ENCODE results near the gene GCSAM. TPM values are rescaled to one million over a fixed set of nuclear protein-coding genes. Genes with fewer than 3 reads are reported as not detected.

The GCSAM gene
- total RNA-seq, 1 experiment from 2014 or later, result not detected

DNA sequence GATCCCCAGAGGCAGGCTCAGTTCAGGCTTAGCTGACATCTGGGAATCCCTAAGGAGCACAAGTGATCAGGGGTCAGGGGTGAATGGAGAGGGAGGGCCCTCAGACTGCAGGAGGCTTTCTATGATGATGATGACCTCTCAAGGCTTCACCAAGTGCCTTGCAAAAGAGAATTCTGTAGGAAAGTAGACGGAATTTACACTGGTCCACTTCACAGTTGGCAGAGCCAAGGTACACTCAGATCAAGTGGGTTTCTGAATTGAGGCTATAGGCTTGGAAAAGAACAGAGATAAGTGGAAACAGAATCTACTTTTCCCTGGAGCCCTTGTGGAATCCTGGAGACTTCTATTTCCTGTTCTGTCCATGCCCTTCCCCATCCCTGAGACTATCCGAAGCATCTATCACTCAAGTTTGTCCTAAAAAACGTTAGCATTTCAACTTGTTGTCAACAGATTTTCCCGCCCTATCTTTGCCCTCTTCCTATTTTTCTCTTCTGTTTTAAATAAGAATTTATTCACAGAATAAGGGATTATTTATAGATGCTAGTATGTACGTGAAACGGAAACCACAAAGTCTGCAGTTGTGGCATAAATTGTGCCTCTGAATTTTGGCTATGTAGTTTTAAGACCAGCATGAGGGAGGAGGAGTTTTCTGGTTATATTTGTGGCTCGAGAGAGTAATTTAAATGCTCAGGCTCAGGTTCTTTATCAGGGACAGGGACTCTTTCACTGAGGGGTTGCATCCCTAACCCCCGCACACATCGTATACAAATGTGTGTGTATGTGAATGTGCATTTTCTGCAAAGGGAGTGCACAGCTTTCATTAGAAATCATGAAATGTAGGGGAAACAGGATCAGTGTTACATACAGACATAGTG is 12.8 kb downstream of the GCSAM start:
- intact Hi-C loops (cut with micrococcal nuclease; ENCODE audit: unreplicated experiment), result no loop called here
- Mint-ChIP-seq H3K27me3 (ENCODE audit: insufficient read depth, unreplicated experiment) (no peaks in the 10 kb centered on the region), H3K9me3 (ENCODE audit: unreplicated experiment) (no peaks in the 10 kb centered on the region), H3K36me3 (ENCODE audit: insufficient read depth, unreplicated experiment) (peaks cover 71% of the 10 kb centered on the region), H3K27ac (ENCODE audit: unreplicated experiment) (no peak overlapping the region), H3K4me3 (ENCODE audit: unreplicated experiment) (no peak overlapping the region), H3K4me1 (ENCODE audit: low read depth, unreplicated experiment) (peaks cover 5% of the 10 kb centered on the region)
- TF ChIP-seq, protein P1, sequence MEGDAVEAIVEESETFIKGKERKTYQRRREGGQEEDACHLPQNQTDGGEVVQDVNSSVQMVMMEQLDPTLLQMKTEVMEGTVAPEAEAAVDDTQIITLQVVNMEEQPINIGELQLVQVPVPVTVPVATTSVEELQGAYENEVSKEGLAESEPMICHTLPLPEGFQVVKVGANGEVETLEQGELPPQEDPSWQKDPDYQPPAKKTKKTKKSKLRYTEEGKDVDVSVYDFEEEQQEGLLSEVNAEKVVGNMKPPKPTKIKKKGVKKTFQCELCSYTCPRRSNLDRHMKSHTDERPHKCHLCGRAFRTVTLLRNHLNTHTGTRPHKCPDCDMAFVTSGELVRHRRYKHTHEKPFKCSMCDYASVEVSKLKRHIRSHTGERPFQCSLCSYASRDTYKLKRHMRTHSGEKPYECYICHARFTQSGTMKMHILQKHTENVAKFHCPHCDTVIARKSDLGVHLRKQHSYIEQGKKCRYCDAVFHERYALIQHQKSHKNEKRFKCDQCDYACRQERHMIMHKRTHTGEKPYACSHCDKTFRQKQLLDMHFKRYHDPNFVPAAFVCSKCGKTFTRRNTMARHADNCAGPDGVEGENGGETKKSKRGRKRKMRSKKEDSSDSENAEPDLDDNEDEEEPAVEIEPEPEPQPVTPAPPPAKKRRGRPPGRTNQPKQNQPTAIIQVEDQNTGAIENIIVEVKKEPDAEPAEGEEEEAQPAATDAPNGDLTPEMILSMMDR (IDR thresholded peaks at IDR 0.05; ENCODE audit: insufficient read depth in 1 of 2, low read depth in 1 of 2, low read length in 1 of 2, severe bottlenecking in 1 of 2, unreplicated experiment in 1 of 2), result no peak
- no peaks in the 10 kb centered on the region for H3K9me3 ChIP-seq
- peaks cover 7% of the 10 kb centered on the region; the same call in 1 of the 2 replicates for H3K4me1 ChIP-seq
- CTCF ChIA-PET, result no interaction called here
- H3K27me3 ChIP-seq (replicated peaks; ENCODE audit: control insufficient read depth, insufficient read depth, low read length), result no peaks in the 10 kb centered on the region
- BruUV-seq (replicated peaks), result no TSS peak
- H3K4me3 ChIP-seq (ENCODE audit: low read depth, low read length), result no peak overlapping the region
- peaks cover 3% of the 10 kb centered on the region; the same call in 1 of the 2 replicates for H3K36me3 ChIP-seq (ENCODE audit: control insufficient read depth, insufficient read depth, low read length)
- POLR2A ChIA-PET, result no interaction called here
- DNase-seq, result no peak

DNA sequence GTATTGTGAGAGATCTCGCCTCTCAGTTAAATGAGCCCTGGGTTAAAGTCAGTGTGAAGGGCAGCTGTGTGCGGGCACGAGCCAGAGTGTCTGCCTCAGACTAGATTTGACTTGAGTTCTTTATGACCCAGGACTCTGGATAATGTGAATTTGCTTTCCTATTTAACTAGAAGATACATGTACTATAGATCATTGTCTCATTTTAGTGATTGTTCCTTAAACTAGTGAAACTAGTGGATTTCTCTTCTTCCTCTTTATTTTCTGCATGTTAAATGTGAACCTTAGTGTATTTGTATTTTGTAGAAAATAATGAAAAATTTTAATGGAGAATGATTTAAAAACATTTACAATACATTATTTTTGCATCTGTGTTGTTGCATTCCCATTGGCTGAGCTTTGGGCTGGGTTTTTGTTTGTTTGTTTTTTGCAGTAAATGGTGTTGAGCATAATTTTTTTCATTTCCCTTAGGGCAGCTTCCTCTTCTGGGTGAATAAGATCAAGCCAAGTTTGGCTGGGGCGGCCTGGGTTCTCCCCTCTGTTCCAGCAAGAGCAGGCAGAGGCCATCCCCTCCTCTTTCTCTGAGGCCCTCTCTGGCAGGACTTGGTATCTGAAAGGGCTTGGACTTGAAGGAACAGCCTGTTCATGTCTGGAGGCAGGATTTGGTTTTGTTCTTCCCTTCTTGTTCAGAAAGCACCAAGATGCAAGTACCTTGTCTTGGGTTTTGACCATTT is 15.0 kb downstream of the GCSAM start:
- no TSS peak for BruUV-seq (replicated peaks)
- Mint-ChIP-seq H3K4me3 (ENCODE audit: unreplicated experiment) (no peak overlapping the region), H3K27me3 (ENCODE audit: insufficient read depth, unreplicated experiment) (no peaks in the 10 kb centered on the region), H3K9me3 (ENCODE audit: unreplicated experiment) (no peaks in the 10 kb centered on the region), H3K4me1 (ENCODE audit: low read depth, unreplicated experiment) (peaks cover 7% of the 10 kb centered on the region), H3K36me3 (ENCODE audit: insufficient read depth, unreplicated experiment) (peaks cover 84% of the 10 kb centered on the region), H3K27ac (ENCODE audit: unreplicated experiment) (no peak overlapping the region)
- no peak for DNase-seq
- H3K4me1 ChIP-seq, result peaks cover 7% of the 10 kb centered on the region; the same call in 1 of the 2 replicates
- no peaks in the 10 kb centered on the region for H3K27me3 ChIP-seq (replicated peaks; ENCODE audit: control insufficient read depth, insufficient read depth, low read length)
- no peak overlapping the region for H3K4me3 ChIP-seq (ENCODE audit: low read depth, low read length)
- intact Hi-C loops (cut with micrococcal nuclease; ENCODE audit: unreplicated experiment), result no loop called here
- ChIA-PET POLR2A (no interaction called here), CTCF (no interaction called here)
- peaks cover 6% of the 10 kb centered on the region for H3K36me3 ChIP-seq (ENCODE audit: control insufficient read depth, insufficient read depth, low read length)
- no peaks in the 10 kb centered on the region for H3K9me3 ChIP-seq
- TF ChIP-seq, protein P1 (IDR thresholded peaks at IDR 0.05; ENCODE audit: insufficient read depth in 1 of 2, low read depth in 1 of 2, low read length in 1 of 2, severe bottlenecking in 1 of 2, unreplicated experiment in 1 of 2), result no peak

DNA sequence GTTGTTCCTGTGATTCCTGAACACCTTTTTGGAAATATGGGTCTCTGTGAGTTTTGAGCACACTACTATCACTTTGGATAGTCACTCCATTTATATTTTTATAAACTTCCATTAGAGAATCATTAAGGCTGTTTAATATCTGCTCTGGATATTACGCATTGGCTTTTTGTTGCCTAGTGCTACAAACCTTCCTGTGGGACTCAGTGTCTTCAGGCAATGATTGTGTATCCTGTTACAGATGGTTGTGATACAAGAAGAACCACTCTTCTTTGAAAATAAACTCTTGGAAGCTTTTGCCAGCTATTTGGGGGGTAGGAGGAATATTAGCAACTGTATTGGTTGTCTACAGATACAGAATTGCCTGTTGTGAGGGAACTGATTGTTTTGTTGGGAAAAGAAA is 15.6 kb downstream of the GCSAM start:
- intact Hi-C loops (cut with micrococcal nuclease; ENCODE audit: unreplicated experiment), result no loop called here
- ChIA-PET CTCF (no interaction called here), POLR2A (no interaction called here)
- Histone ChIP-seq H3K27me3 (replicated peaks; ENCODE audit: control insufficient read depth, insufficient read depth, low read length) (no peaks in the 10 kb centered on the region), H3K4me3 (ENCODE audit: low read depth, low read length) (no peak overlapping the region), H3K4me1 (peaks cover 7% of the 10 kb centered on the region; the same call in 1 of the 2 replicates), H3K9me3 (no peaks in the 10 kb centered on the region), H3K36me3 (ENCODE audit: control insufficient read depth, insufficient read depth, low read length) (peaks cover 7% of the 10 kb centered on the region)
- peaks cover 7% of the 10 kb centered on the region for H3K4me1 Mint-ChIP-seq (ENCODE audit: low read depth, unreplicated experiment)
- no peaks in the 10 kb centered on the region for H3K27me3 Mint-ChIP-seq (ENCODE audit: insufficient read depth, unreplicated experiment)
- H3K9me3 Mint-ChIP-seq (ENCODE audit: unreplicated experiment), result no peaks in the 10 kb centered on the region
- no TSS peak for BruUV-seq (replicated peaks)
- no peak overlapping the region for H3K4me3 Mint-ChIP-seq (ENCODE audit: unreplicated experiment)
- DNase-seq, result no peak
- peaks cover 86% of the 10 kb centered on the region for H3K36me3 Mint-ChIP-seq (ENCODE audit: insufficient read depth, unreplicated experiment)
- TF ChIP-seq, protein P1 (IDR thresholded peaks at IDR 0.05; ENCODE audit: insufficient read depth in 1 of 2, low read depth in 1 of 2, low read length in 1 of 2, severe bottlenecking in 1 of 2, unreplicated experiment in 1 of 2), result no peak
- no peak overlapping the region for H3K27ac Mint-ChIP-seq (ENCODE audit: unreplicated experiment)

Data from Caco-2 (cell line).